Activated naive CD4-positive, alpha-beta T cell treated with anti-CD3 and anti-CD28 coated beads, Interleukin-2, amount 50 U/mL, for 72 hours (primary cell): Measurements from ENCODE around the gene CD300LF. TPM values are rescaled to one million over a fixed set of nuclear protein-coding genes. Genes with fewer than 3 reads are reported as not detected.
A peak's percentile ranks its signal among the peaks of the same experiment; 100 is the strongest.

ENCODE experiments used
- ATAC-seq, 2 donors: fragments of 150-1000 bp; cut with Tn5 transposase; 2 replicates each; pipeline ENCODE4 v1.10.0; 2021; ENCODE audit warnings: mild to moderate bottlenecking in 2 of 2, moderate library complexity in 2 of 2
- DNase-seq, 2 donors: peaks; one replicate each; pipeline ENCODE4 v3.0.0; 2021 to 2022; ENCODE audit warnings: low spot score in 2 of 2
- H3K27ac Mint-ChIP-seq, 2 donors: one replicate each; pipeline ENCODE4 v1.8.0; 2022; ENCODE audit warnings: mild to moderate bottlenecking in 2 of 2, mixed read lengths in 2 of 2
- H3K36me3 Mint-ChIP-seq, 2 donors: one replicate each; pipeline ENCODE4 v1.8.0; 2022; ENCODE audit warnings: mixed read lengths in 2 of 2
- H3K9me3 Mint-ChIP-seq, 2 donors: one replicate each; pipeline ENCODE4 v1.8.0; 2022; ENCODE audit warnings: mixed read lengths in 2 of 2
- total RNA-seq, 2 donors: library from RNA; stranded (reverse); gene quantifications; one replicate each; pipeline ENCODE4 v1.2.3, GENCODE V29; 2022

Gene CD300LF
- total RNA-seq, 2 donors from 2014 or later: not detected

DNA sequence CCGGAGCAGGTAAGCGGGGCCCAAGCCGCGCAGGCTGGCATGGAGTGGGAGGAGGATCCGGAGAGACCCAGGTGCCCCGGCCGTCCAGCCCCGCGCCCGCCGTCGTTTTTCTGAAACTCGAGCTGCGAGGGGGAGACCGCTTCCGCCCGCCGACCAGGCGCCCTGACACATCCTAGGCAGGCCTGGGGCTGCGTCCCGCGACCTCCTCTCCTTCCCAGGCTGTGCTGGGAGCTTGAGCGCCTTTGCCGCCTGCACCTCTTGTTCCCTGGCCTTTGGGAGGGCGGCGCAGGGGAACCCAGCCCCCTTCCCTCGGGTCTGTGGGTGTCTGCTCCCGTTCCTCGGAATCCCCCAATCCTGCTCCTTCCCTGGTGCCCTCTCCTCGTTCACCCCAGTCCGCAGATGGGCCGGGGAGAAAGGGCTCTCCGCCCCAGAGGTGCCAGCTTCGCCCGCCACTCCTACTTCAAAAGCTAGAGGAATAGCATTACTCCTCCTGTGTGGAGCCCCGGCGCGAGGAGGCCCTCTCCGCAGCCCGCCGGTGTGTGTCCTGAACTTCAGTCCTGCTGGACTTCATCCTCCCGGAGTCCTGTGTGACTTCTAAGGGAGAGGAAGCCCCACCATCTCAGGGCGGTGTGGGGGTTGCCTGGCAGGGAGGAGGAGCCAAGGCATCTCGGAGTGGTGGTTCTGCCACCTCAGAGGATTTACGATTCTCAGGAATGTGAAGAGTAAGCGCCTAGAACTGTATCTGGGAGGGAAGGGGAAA, 36.7 kb upstream of the CD300LF start:
- ATAC-seq: peak; percentile 2 to 15
- Mint-ChIP-seq H3K36me3 (peaks cover 29 to 32% of the 10 kb centered on the region in 2 donors), H3K9me3 (no peaks in the 10 kb centered on the region), H3K27ac (peak overlapping the region; percentile 83 to 99)
- peak in 1 of 2 donors; percentile 69 for DNase-seq

DNA sequence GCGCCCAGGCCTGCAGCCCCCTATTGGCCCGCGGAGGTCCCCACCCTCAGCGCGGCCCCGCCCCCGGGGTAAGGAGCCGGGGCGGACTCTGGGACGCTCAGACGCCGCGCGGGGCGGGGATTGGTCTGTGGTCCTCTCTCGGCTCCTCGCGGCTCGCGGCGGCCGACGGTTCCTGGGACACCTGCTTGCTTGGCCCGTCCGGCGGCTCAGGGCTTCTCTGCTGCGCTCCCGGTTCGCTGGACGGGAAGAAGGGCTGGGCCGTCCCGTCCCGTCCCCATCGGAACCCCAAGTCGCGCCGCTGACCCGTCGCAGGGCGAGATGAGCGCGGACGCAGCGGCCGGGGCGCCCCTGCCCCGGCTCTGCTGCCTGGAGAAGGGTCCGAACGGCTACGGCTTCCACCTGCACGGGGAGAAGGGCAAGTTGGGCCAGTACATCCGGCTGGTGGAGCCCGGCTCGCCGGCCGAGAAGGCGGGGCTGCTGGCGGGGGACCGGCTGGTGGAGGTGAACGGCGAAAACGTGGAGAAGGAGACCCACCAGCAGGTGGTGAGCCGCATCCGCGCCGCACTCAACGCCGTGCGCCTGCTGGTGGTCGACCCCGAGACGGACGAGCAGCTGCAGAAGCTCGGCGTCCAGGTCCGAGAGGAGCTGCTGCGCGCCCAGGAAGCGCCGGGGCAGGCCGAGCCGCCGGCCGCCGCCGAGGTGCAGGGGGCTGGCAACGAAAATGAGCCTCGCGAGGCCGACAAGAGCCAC, 36.0 kb upstream of the CD300LF start, which contains the start of gene NHERF1:
Gene NHERF1, plus strand, starts transcription at position 100 of the 750 bp plus-strand sequence. Its CDS starts 219 bp downstream, at position 319.
- peak; percentile 69 to 98 for DNase-seq
- Mint-ChIP-seq H3K36me3 (peaks cover 29 to 35% of the 10 kb centered on the region in 2 donors), H3K27ac (peak within 1 kb of the TSS; percentile 83 to 99), H3K9me3 (peaks cover 0 to 3% of the 10 kb centered on the region in 2 donors)
- ATAC-seq: peak; percentile 88 to 92

DNA sequence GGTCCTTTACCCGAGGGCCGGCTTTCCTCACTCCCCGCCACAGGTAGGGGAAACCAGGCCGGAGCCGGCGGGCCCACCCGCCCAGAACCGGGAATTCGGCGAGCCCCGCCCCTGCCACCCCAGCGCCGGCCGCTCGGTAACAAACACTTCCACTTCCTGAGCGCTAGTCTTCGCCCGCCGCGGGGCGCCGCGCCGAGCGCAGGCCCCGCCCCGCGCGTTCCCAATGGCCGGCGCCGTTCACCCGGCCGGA, 35.5 kb upstream of the CD300LF start:
- peak in 1 of 2 donors; percentile 97 for DNase-seq
- Mint-ChIP-seq H3K36me3 (peaks cover 29 to 37% of the 10 kb centered on the region in 2 donors), H3K27ac (peak overlapping the region in 1 of 2 donors; percentile 83), H3K9me3 (peaks cover 0 to 8% of the 10 kb centered on the region in 2 donors)
- ATAC-seq: no peak

DNA sequence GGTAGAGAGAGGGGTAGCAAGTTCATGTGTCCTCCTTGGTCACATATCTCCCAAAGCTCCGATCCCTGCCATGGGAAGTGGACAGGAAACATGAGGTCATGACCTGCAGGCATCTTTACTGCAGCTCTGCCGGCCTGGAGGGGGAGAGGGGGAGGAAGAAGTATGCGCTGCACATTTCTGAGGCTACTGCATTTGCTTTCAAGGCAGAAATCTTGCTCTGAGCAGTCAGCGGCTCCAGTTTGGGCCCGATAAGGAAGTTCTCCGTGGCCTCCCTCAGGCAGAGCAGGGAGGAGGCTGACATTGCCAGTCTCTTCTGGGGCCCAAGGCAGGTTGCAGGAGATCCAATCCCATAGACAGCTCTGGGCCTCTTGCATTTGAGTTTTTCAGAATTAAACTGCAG, 34.2 kb upstream of the CD300LF start:
- no peak for DNase-seq
- peaks cover 19 to 28% of the 10 kb centered on the region in 2 donors for H3K36me3 Mint-ChIP-seq
- no peak overlapping the region for H3K27ac Mint-ChIP-seq
- peaks cover 0 to 10% of the 10 kb centered on the region in 2 donors for H3K9me3 Mint-ChIP-seq
- no peak for ATAC-seq

DNA sequence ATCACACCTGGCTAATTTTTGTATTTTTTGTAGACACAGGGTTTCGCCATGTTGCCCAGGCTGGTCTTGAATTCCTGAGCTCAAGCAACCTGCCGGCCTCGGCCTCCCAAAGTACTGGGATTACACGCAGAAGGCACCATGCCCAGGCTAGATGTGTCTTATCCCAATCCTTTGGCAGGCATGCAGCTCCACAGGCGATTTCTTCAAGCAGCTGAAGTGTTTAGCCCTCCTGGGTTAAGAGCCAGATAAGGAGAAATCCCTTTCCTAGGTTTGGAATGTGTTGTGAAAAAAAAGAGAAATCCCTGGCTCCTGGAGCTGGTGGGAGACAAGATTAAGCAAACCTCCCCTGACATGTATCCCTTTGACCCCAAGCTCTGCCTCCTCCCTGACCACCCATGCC, 33.7 kb upstream of the CD300LF start:
- peaks cover 18 to 24% of the 10 kb centered on the region in 2 donors for H3K36me3 Mint-ChIP-seq
- H3K27ac Mint-ChIP-seq: no peak overlapping the region
- DNase-seq: no peak

DNA sequence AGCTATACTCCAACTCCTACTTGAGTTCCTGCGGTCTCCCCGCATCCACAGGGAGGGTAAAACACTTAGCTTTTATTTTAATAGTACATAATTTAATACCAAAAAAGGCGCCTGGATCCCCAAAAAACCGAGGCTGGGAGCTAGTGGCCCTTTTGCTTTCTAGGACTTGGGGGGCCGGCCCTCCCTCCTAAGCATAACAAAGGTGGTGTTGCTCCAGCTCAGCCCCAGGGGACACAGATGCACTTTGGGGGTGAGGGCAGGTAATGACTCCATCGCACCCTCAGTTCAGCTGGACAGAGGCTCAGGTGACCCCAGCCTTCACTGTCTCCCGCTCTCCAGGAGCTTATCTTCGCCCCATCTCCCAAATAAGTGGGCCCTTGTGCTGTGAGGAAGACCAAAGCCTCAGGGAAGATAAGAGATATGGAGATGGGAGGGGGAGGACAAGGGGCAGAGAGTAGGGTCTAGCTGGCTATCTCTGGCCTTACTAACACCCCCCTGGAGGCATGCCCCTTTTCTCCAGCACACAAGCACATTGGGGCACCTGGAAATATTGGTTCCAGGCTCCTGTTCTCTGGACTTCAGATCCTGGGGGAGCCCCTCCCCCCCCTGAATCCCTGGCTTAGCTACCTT, 32.9 kb upstream of the CD300LF start:
- Mint-ChIP-seq H3K9me3 (peaks cover 0 to 10% of the 10 kb centered on the region in 2 donors), H3K36me3 (peaks cover 11 to 18% of the 10 kb centered on the region in 2 donors), H3K27ac (no peak overlapping the region)
- DNase-seq (no peak), ATAC-seq (no peak)

More for the DNA sequence above, 33.7 kb upstream of the CD300LF start:
- H3K9me3 Mint-ChIP-seq: peaks cover 0 to 10% of the 10 kb centered on the region in 2 donors
- ATAC-seq: no peak

DNA sequence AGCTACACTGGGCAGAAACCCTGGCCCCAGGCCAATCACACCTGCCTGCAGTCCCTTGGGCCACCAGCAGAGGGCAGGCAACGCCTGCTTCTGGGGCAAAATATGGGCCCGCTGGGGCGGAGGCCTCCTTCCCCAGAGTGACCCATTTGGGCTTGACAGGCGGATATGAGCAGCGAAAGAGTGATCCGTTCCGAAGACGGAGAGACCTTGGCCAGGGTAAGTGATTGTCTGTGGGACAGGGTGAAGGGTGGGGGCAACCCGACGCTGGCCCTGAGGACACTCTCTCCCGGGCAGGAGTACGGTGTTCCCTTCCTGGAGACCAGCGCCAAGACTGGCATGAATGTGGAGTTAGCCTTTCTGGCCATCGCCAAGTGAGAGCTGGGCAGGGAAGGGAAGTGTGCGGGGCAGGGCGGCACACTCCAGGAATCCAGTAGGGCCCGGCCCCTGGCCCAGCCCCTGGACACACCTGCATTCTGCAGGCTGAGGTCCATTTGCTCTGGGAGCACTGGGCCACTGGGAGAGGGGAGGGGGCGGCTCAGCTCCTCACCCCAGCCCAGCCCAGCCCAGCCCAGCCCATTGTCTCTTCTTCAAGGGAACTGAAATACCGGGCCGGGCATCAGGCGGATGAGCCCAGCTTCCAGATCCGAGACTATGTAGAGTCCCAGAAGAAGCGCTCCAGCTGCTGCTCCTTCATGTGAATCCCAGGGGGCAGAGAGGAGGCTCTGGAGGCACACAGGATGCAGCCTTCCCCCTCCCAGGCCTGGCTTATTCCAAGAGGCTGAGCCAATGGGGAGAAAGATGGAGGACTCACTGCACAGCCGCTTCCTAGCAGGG, 32.2 kb upstream of the CD300LF start:
- Mint-ChIP-seq H3K36me3 (peaks cover 6 to 12% of the 10 kb centered on the region in 2 donors), H3K9me3 (peaks cover 0 to 10% of the 10 kb centered on the region in 2 donors), H3K27ac (peak overlapping the region in 1 of 2 donors; percentile 82)
- DNase-seq (peak; percentile 88 to 98), ATAC-seq (peak; percentile 18 to 23)

DNA sequence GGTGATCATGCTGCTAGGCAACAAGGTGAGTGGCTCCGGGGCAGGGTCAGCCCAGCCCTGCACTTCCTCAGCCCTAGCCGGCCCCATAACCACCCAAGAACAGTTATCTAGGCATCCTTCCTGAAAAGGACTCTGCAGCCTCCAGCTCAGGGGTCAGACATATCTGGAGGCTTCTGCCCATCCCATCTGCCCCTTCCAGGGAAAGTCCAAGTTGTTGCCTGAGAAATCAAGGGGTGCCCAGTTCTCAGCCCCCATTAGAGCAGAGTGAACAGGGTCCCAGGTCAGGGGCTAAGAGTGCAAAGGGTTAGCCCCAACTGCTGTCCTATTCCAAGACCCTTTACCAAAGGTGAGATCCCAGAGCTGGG, 31.6 kb upstream of the CD300LF start:
- peaks cover 0 to 10% of the 10 kb centered on the region in 2 donors for H3K9me3 Mint-ChIP-seq
- H3K27ac Mint-ChIP-seq: peak overlapping the region in 1 of 2 donors; percentile 82
- ATAC-seq (no peak), DNase-seq (no peak)
- peaks cover under 1 to 6% of the 10 kb centered on the region in 2 donors for H3K36me3 Mint-ChIP-seq

DNA sequence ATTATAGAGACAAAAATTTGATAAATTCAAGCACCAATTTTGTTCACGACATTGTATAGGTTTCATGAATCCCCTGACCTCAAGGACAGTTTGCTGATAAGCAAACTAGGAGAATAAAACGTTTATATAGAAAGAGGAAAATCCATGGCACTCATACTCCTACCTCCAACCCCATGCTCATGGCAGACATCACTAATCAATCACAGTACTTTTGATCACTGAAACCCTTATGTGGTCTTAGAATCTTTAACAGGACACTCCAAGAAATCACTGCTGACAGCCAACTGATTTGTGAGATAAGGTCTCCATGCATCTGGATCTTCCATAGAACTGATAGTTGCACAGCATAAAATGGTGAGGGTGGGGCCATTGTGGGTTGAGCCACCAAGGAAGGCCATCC, 31.0 kb upstream of the CD300LF start:
- ATAC-seq (no peak), DNase-seq (no peak)
- Mint-ChIP-seq H3K9me3 (peaks cover 0 to 10% of the 10 kb centered on the region in 2 donors), H3K27ac (peak overlapping the region in 1 of 2 donors; percentile 76), H3K36me3 (peaks cover 0 to 5% of the 10 kb centered on the region in 2 donors)

DNA sequence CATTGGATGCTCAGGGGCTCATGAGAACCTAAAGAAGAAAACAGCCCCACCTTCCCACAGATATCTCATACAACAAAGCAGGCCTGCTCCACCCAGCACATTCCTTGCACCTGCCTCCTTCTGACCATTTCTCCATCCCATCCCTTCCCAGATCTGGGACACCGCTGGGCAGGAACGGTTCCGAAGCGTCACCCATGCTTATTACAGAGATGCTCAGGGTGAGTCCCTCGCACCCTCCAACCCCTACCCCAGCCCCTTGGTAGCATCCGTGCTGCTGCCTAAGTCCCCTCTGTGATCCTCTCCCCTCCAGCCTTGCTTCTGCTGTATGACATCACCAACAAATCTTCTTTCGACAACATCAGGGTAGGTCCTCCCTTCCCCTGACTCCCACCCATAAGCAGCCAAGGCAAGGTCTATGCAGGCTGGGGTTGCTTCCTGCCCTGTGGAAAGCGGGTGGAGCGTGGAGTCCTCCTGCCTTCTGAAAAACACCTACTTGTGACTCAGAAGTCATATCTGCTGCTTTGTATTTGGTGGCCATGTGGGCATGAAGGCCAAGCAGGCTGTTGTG, 30.3 kb upstream of the CD300LF start:
- DNase-seq (no peak), ATAC-seq (no peak)
- H3K27ac Mint-ChIP-seq: peak overlapping the region; percentile 40 to 76
- H3K9me3 Mint-ChIP-seq: peaks cover 0 to 10% of the 10 kb centered on the region in 2 donors
- H3K36me3 Mint-ChIP-seq: peaks cover 0 to 5% of the 10 kb centered on the region in 2 donors

DNA sequence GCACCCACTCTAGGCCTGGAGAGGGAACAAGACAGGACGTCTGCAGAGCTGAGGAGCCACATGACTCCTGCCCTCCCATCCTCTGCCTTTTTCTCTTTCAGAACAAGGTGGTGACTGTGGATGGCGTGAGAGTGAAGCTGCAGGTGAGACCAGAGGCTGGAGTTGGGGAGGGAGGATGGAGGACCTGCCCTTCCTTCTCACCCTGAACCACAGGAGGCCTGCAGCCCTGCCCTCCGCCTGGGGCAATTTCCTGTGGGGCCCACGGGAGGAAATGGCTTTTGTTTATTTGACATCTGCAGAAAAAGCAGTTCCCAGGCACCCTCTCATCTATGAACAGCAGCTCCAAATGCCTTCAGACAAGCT, 29.4 kb upstream of the CD300LF start:
- peaks cover 0 to 10% of the 10 kb centered on the region in 2 donors for H3K9me3 Mint-ChIP-seq

DNA sequence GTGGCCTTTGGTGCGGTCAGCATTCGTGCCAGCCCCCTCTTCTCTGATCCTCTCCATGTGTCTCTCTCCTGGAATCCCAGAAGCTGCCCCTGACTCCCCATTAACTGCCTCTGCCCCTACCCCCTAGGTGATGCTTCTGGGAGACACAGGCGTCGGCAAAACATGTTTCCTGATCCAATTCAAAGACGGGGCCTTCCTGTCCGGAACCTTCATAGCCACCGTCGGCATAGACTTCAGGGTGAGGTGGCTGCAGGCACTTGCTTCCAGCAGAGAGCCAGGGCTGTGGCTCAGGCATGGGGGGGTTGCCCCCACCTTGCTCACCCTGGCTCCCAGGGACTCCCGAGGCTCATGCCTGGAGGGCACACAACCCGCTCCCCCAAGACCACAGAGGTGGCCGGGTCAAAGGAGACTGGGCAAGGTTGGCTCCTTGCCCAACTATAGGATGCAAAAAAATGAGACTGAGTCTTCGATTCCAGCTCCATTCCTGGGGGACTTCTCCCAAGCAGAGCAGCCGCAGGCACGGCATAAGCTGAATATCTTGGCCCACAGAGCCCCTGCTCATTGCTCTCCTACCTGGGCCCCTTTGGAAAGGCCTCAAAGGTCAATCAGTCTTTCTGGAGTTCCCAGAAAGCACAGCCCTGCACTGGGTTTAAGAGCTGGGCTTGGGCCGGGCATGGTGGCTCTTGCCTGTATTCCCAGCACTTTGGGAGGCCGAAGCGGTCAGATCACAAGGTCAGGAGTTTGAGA, 28.1 kb upstream of the CD300LF start:
- ATAC-seq (no peak), DNase-seq (no peak)
- H3K27ac Mint-ChIP-seq: peak overlapping the region in 1 of 2 donors; percentile 76
- peaks cover 0 to 5% of the 10 kb centered on the region in 2 donors for H3K36me3 Mint-ChIP-seq
- peaks cover 0 to 10% of the 10 kb centered on the region in 2 donors for H3K9me3 Mint-ChIP-seq

More for the DNA sequence above, 29.4 kb upstream of the CD300LF start:
- DNase-seq (peak in 1 of 2 donors; percentile 67), ATAC-seq (peak; percentile 27)
- Mint-ChIP-seq H3K27ac (peak overlapping the region; percentile 76 to 84), H3K36me3 (peaks cover 0 to 5% of the 10 kb centered on the region in 2 donors)

DNA sequence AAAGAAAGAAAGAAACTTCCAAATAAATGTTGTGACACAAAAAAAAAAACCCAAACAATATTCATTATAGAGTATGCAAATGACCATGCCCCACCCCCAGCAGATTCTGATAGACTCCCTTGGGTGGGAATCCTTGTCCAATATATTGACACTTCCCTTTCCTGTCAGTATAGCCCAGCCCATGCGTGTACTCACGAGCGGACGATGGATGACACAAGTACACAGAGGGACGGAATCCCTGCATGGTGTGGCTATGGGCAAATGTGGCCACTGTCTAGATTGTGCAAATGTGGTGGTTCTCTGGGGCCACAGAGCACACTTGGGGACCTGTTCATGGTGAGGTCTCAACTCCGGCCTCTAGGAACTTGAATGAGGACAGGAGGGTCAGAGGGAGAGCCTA, 27.4 kb upstream of the CD300LF start:
- DNase-seq: no peak
- no peak overlapping the region for H3K27ac Mint-ChIP-seq
- ATAC-seq: no peak
- H3K36me3 Mint-ChIP-seq: peaks cover 0 to 5% of the 10 kb centered on the region in 2 donors
- H3K9me3 Mint-ChIP-seq: peaks cover 0 to 10% of the 10 kb centered on the region in 2 donors

DNA sequence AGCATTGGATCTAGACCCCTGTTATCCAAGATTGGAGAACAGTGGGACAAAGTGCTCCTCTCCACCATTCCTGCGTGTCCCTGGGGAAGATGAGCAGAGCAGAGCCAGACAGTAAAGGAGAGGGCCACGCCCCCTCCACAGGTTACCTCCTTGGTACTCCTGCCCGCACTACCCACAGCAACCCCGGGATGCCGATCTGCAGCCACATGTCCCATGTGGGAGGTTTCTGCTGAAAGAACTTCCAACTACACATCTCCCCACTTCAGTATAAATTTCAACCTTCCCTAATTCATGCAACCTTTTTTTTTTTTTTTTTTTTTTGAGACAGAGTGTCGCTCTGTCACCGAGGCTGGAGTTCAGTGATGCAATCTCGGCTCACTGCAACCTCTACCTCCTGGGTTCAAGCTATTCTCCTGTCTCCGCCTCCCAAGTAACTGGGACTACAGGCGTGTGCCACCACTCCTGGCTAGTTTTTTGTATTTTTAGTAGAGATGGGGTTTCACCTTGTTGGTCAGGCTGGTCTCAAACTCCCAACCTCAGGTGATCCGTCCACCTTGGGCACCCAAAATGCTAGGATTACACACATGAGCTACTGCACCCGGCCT, 26.6 kb upstream of the CD300LF start:
- no peak for ATAC-seq

More for the DNA sequence above, 26.6 kb upstream of the CD300LF start:
- no peak for DNase-seq
- H3K27ac Mint-ChIP-seq: peak overlapping the region; percentile 66 to 88
- peaks cover 0 to 5% of the 10 kb centered on the region in 2 donors for H3K36me3 Mint-ChIP-seq
- H3K9me3 Mint-ChIP-seq: peaks cover 0 to 10% of the 10 kb centered on the region in 2 donors
